Astrocyte (in vitro differentiated cells and primary cell): ENCODE measurements around the gene GFRA1. TPM values are rescaled to one million over a fixed set of nuclear protein-coding genes. Genes with fewer than 3 reads are reported as not detected.

ENCODE experiments used
- DNase-seq: peaks from one replicate; pipeline ENCODE4 v3.0.0-alpha.2; 2010; ENCODE audit warnings: low read depth
- FAIRE-seq: peaks from 2 replicates; lab custom pipeline; 2011; peaks lifted over from hg19 to GRCh38; lab: Jason Lieb, UNC
- H2AFZ ChIP-seq: 2 replicates; pipeline ENCODE4 v1.6.0; 2012; ENCODE audit warnings: low read depth, low read length, inconsistent platforms
- H3K27ac ChIP-seq: 2 replicates; pipeline ENCODE4 v1.5.1; 2011; ENCODE audit warnings: low read depth, low read length, inconsistent platforms
- H3K27me3 ChIP-seq: 2 replicates; pipeline ENCODE4 v1.6.0; 2011; ENCODE audit warnings: low read length, inconsistent platforms; ENCODE audit not compliant: insufficient read depth
- H3K36me3 ChIP-seq: 2 replicates; pipeline ENCODE4 v1.5.1; 2011; ENCODE audit warnings: low read length, inconsistent platforms; ENCODE audit not compliant: insufficient read depth
- H3K4me1 ChIP-seq: 2 replicates; pipeline ENCODE4 v1.5.1; 2011; ENCODE audit warnings: low read length, inconsistent platforms; ENCODE audit not compliant: insufficient read depth
- H3K4me2 ChIP-seq: 2 replicates; pipeline ENCODE4 v1.6.0; 2012; ENCODE audit warnings: low read length, inconsistent platforms
- H3K4me3 ChIP-seq: 2 replicates; pipeline ENCODE4 v1.5.1; 2011; ENCODE audit warnings: low read depth, mild to moderate bottlenecking, low read length, inconsistent platforms; ENCODE audit not compliant: insufficient read depth
- H3K79me2 ChIP-seq: 2 replicates; pipeline ENCODE4 v1.6.0; 2012; ENCODE audit warnings: mild to moderate bottlenecking, low read length, inconsistent platforms; ENCODE audit not compliant: insufficient read depth
- H3K9ac ChIP-seq: 2 replicates; pipeline ENCODE4 v1.6.0; 2012; ENCODE audit warnings: mild to moderate bottlenecking, low read length, inconsistent platforms
- H3K9me3 ChIP-seq: 2 replicates; pipeline ENCODE4 v1.5.1; 2012; ENCODE audit warnings: low read depth, mild to moderate bottlenecking, low read length, inconsistent platforms; ENCODE audit not compliant: insufficient read depth
- H4K20me1 ChIP-seq: 2 replicates; pipeline ENCODE4 v1.6.0; 2012; ENCODE audit warnings: low read length, inconsistent platforms; ENCODE audit not compliant: insufficient read depth
- H3K27ac Mint-ChIP-seq: one replicate; pipeline ENCODE4 v1.8.0; 2021; ENCODE audit warnings: mild to moderate bottlenecking, mixed read lengths; ENCODE audit not compliant: unreplicated experiment
- H3K27me3 Mint-ChIP-seq: one replicate; pipeline ENCODE4 v1.8.0; 2021; ENCODE audit warnings: low read depth, mixed read lengths; ENCODE audit not compliant: unreplicated experiment
- H3K36me3 Mint-ChIP-seq: one replicate; pipeline ENCODE4 v1.8.0; 2021; ENCODE audit warnings: low read depth, mixed read lengths; ENCODE audit not compliant: unreplicated experiment
- H3K4me1 Mint-ChIP-seq: one replicate; pipeline ENCODE4 v1.8.0; 2021; ENCODE audit warnings: low read depth, mixed read lengths; ENCODE audit not compliant: unreplicated experiment
- H3K4me3 Mint-ChIP-seq: one replicate; pipeline ENCODE4 v1.8.0; 2021; ENCODE audit warnings: mild to moderate bottlenecking, moderate library complexity, mixed read lengths; ENCODE audit not compliant: unreplicated experiment
- H3K9me3 Mint-ChIP-seq: one replicate; pipeline ENCODE4 v1.8.0; 2021; ENCODE audit warnings: mild to moderate bottlenecking, mixed read lengths; ENCODE audit not compliant: unreplicated experiment
- EZH2 ChIP-seq: IDR thresholded peaks from 2 replicates; pipeline ENCODE4 v1.6.1; 2012; ENCODE audit warnings: mild to moderate bottlenecking, low read length, inconsistent platforms; ENCODE audit not compliant: insufficient read depth
- total RNA-seq: library from RNA; stranded (reverse); gene quantifications from 2 replicates; pipeline ENCODE4 v1.2.1, GENCODE V29; 2021
- TF ChIP-seq, protein P1 (sequence below): IDR thresholded peaks from 2 replicates; pipeline ENCODE4 v1.5.1; 2011; ENCODE audit warnings: low read depth, mild to moderate bottlenecking, inconsistent platforms, low read length, moderate library complexity; ENCODE audit not compliant: insufficient read depth

Gene GFRA1
- total RNA-seq, 1 donor from 2014 or later: 24.2 TPM

DNA sequence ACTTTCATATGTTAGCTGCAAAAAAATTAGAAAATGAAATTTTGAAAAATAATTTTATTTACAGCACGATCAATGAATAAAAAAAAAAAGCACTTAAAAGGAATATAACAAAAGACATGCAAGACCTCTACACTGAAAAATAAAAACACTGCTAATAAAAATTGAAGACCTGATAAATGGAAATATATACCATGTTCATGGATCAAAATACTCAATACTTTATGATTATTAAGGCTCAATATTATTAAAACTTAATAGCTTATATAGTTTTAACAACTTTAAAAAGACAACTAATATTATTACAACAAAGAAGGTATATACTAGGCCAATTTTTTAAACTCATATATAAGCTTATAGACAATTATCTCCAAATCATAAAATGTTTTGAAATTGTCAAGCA lies 143.0 kb downstream of the GFRA1 start:
- H3K9me3 Mint-ChIP-seq: no peaks in the 10 kb centered on the region
- FAIRE-seq (no peak), DNase-seq (no peak)
- H3K9ac ChIP-seq: no peak overlapping the region
- H4K20me1 ChIP-seq: no peaks in the 10 kb centered on the region
- H3K4me2 ChIP-seq: no peak overlapping the region
- no peak for TF ChIP-seq EZH2
- TF ChIP-seq, protein P1, sequence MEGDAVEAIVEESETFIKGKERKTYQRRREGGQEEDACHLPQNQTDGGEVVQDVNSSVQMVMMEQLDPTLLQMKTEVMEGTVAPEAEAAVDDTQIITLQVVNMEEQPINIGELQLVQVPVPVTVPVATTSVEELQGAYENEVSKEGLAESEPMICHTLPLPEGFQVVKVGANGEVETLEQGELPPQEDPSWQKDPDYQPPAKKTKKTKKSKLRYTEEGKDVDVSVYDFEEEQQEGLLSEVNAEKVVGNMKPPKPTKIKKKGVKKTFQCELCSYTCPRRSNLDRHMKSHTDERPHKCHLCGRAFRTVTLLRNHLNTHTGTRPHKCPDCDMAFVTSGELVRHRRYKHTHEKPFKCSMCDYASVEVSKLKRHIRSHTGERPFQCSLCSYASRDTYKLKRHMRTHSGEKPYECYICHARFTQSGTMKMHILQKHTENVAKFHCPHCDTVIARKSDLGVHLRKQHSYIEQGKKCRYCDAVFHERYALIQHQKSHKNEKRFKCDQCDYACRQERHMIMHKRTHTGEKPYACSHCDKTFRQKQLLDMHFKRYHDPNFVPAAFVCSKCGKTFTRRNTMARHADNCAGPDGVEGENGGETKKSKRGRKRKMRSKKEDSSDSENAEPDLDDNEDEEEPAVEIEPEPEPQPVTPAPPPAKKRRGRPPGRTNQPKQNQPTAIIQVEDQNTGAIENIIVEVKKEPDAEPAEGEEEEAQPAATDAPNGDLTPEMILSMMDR: no peak
- H3K4me3 Mint-ChIP-seq: no peak overlapping the region
- H3K36me3 ChIP-seq: no peaks in the 10 kb centered on the region
- no peaks in the 10 kb centered on the region for H3K79me2 ChIP-seq
- H3K27ac Mint-ChIP-seq: no peak overlapping the region
- H3K27me3 ChIP-seq: no peaks in the 10 kb centered on the region
- H3K9me3 ChIP-seq: no peaks in the 10 kb centered on the region
- H3K36me3 Mint-ChIP-seq: no peaks in the 10 kb centered on the region
- H3K4me1 ChIP-seq: no peaks in the 10 kb centered on the region
- H3K27ac ChIP-seq: no peak overlapping the region
- H3K4me3 ChIP-seq: no peak overlapping the region
- no peak overlapping the region for H2AFZ ChIP-seq
- peaks cover 11% of the 10 kb centered on the region for H3K4me1 Mint-ChIP-seq
- peaks cover 4% of the 10 kb centered on the region for H3K27me3 Mint-ChIP-seq

GRCh38 chr10:116126954-116127695 lies 145.9 kb downstream of the GFRA1 start:
- Histone ChIP-seq H3K27me3 (no peaks in the 10 kb centered on the region), H3K9ac (no peak overlapping the region), H3K27ac (no peak overlapping the region), H3K36me3 (no peaks in the 10 kb centered on the region), H3K4me1 (no peaks in the 10 kb centered on the region), H4K20me1 (no peaks in the 10 kb centered on the region), H3K79me2 (no peaks in the 10 kb centered on the region), H3K4me3 (no peak overlapping the region), H3K4me2 (no peak overlapping the region), H3K9me3 (no peaks in the 10 kb centered on the region), H2AFZ (no peak overlapping the region)
- FAIRE-seq (no peak), DNase-seq (no peak)
- Mint-ChIP-seq H3K27ac (no peak overlapping the region), H3K4me1 (no peaks in the 10 kb centered on the region), H3K4me3 (no peak overlapping the region), H3K27me3 (peaks cover 15% of the 10 kb centered on the region), H3K36me3 (no peaks in the 10 kb centered on the region), H3K9me3 (no peaks in the 10 kb centered on the region)
- TF ChIP-seq, protein P1: no peak
- TF ChIP-seq EZH2: no peak

GRCh38 chr10:116126239-116126638 lies 146.8 kb downstream of the GFRA1 start:
- Histone ChIP-seq H3K4me2 (no peak overlapping the region), H3K4me3 (no peak overlapping the region), H4K20me1 (no peaks in the 10 kb centered on the region), H2AFZ (no peak overlapping the region), H3K27me3 (no peaks in the 10 kb centered on the region), H3K36me3 (no peaks in the 10 kb centered on the region), H3K4me1 (no peaks in the 10 kb centered on the region), H3K27ac (no peak overlapping the region), H3K79me2 (no peaks in the 10 kb centered on the region), H3K9me3 (no peaks in the 10 kb centered on the region), H3K9ac (no peak overlapping the region)
- Mint-ChIP-seq H3K4me3 (no peak overlapping the region), H3K27ac (no peak overlapping the region), H3K4me1 (no peaks in the 10 kb centered on the region), H3K27me3 (peaks cover 18% of the 10 kb centered on the region), H3K9me3 (no peaks in the 10 kb centered on the region), H3K36me3 (no peaks in the 10 kb centered on the region)
- no peak for FAIRE-seq
- no peak for TF ChIP-seq EZH2
- TF ChIP-seq, protein P1: no peak
- no peak for DNase-seq
